Measurements from ENCODE around the gene MRLN. TPM values are rescaled to one million over a fixed set of nuclear protein-coding genes. Genes with fewer than 3 reads are reported as not detected.
A peak's percentile ranks its signal among the peaks of the same experiment; 100 is the strongest.
"Not testable (repeated sequence)": the region's sequence is repeated elsewhere in the genome, so short reads cannot be mapped to it uniquely, and the experiment has no call there.

Gene MRLN
- total and polyA plus RNA-seq, 2 donors: 5.7 TPM; not detected in 1

- 45% methylated on average over 1 of the region's 1 CpG for WGBS
- Histone ChIP-seq H3K27ac (ENCODE audit: low read depth) (no peak overlapping the region), H3K4me1 (ENCODE audit: insufficient read depth) (no peaks in the 10 kb centered on the region), H3K4me3 (ENCODE audit: low read depth, low read length) (no peak overlapping the region), H3K36me3 (ENCODE audit: insufficient read depth) (no peaks in the 10 kb centered on the region)
- DNase-seq (ENCODE audit: extremely low spot score): no peak
Observed at GRCh38 chr10:59735296-59735695, 18.0 kb downstream of the MRLN start.

GRCh38 chr10:59734014-59734462 is 19.2 kb downstream of the MRLN start:
- H3K4me3 ChIP-seq (ENCODE audit: low read depth, low read length): no peak overlapping the region
- H3K27ac ChIP-seq (ENCODE audit: low read depth): no peak overlapping the region
- DNase-seq (ENCODE audit: extremely low spot score): no peak
- H3K36me3 ChIP-seq (ENCODE audit: insufficient read depth): no peaks in the 10 kb centered on the region
- no peaks in the 10 kb centered on the region for H3K4me1 ChIP-seq (ENCODE audit: insufficient read depth)
- WGBS: 94% methylated on average over 3 of the region's 3 CpGs

- DNase-seq (ENCODE audit: extremely low spot score); H3K36me3 ChIP-seq (ENCODE audit: insufficient read depth); H3K4me3 ChIP-seq (ENCODE audit: low read depth, low read length); H3K4me1 ChIP-seq (ENCODE audit: insufficient read depth); H3K27ac ChIP-seq (ENCODE audit: low read depth): not testable (repeated sequence)
- WGBS: 96% methylated on average over 16 of the region's 16 CpGs
Observed at GRCh38 chr10:59733321-59734013, 19.8 kb downstream of the MRLN start.

GRCh38 chr10:59732849-59733248 is 20.4 kb downstream of the MRLN start:
- not testable (repeated sequence) for H3K4me1 ChIP-seq (ENCODE audit: insufficient read depth); DNase-seq (ENCODE audit: extremely low spot score); H3K27ac ChIP-seq (ENCODE audit: low read depth); H3K4me3 ChIP-seq (ENCODE audit: low read depth, low read length); H3K36me3 ChIP-seq (ENCODE audit: insufficient read depth)
- WGBS: 82% methylated on average over 4 of the region's 4 CpGs

GRCh38 chr10:59729167-59729566 is 24.1 kb downstream of the MRLN start:
- DNase-seq (ENCODE audit: extremely low spot score); H3K27ac ChIP-seq (ENCODE audit: low read depth); H3K36me3 ChIP-seq (ENCODE audit: insufficient read depth); H3K4me1 ChIP-seq (ENCODE audit: insufficient read depth); H3K4me3 ChIP-seq (ENCODE audit: low read depth, low read length): not testable (repeated sequence)
- WGBS: 89% methylated on average over 4 of the region's 4 CpGs

GRCh38 chr10:59724098-59724938 is 28.9 kb downstream of the MRLN start:
- DNase-seq (ENCODE audit: extremely low spot score): no peak
- 83% methylated on average over 3 of the region's 3 CpGs for WGBS
- no peak overlapping the region for H3K27ac ChIP-seq (ENCODE audit: low read depth)
- no peaks in the 10 kb centered on the region for H3K36me3 ChIP-seq (ENCODE audit: insufficient read depth)
- H3K4me3 ChIP-seq (ENCODE audit: low read depth, low read length): no peak overlapping the region
- H3K4me1 ChIP-seq (ENCODE audit: insufficient read depth): no peaks in the 10 kb centered on the region

- no peak for DNase-seq (ENCODE audit: extremely low spot score)
- no peaks in the 10 kb centered on the region for H3K4me1 ChIP-seq (ENCODE audit: insufficient read depth)
- no peak overlapping the region for H3K4me3 ChIP-seq (ENCODE audit: low read depth, low read length)
- H3K27ac ChIP-seq (ENCODE audit: low read depth): no peak overlapping the region
- no peaks in the 10 kb centered on the region for H3K36me3 ChIP-seq (ENCODE audit: insufficient read depth)
Observed at GRCh38 chr10:59720377-59720776, 32.9 kb downstream of the MRLN start.

- no peak overlapping the region for H3K27ac ChIP-seq (ENCODE audit: low read depth)
- no peak for DNase-seq (ENCODE audit: extremely low spot score)
- no peaks in the 10 kb centered on the region for H3K4me1 ChIP-seq (ENCODE audit: insufficient read depth)
- no peak overlapping the region for H3K4me3 ChIP-seq (ENCODE audit: low read depth, low read length)
- 78% methylated on average over 2 of the region's 2 CpGs for WGBS
- H3K36me3 ChIP-seq (ENCODE audit: insufficient read depth): no peaks in the 10 kb centered on the region
Observed at GRCh38 chr10:59719374-59719773, 33.9 kb downstream of the MRLN start.

GRCh38 chr10:59718257-59718656 is 35.0 kb downstream of the MRLN start:
- DNase-seq (ENCODE audit: extremely low spot score): no peak
- Histone ChIP-seq H3K4me1 (ENCODE audit: insufficient read depth) (no peaks in the 10 kb centered on the region), H3K4me3 (ENCODE audit: low read depth, low read length) (no peak overlapping the region), H3K36me3 (ENCODE audit: insufficient read depth) (no peaks in the 10 kb centered on the region), H3K27ac (ENCODE audit: low read depth) (no peak overlapping the region)
- 80% methylated on average over 2 of the region's 2 CpGs for WGBS

GRCh38 chr10:59713196-59713821 is 39.9 kb downstream of the MRLN start:
- H3K36me3 ChIP-seq (ENCODE audit: insufficient read depth): no peaks in the 10 kb centered on the region
- H3K4me3 ChIP-seq (ENCODE audit: low read depth, low read length): no peak overlapping the region
- DNase-seq (ENCODE audit: extremely low spot score): no peak
- no peak overlapping the region for H3K27ac ChIP-seq (ENCODE audit: low read depth)
- H3K4me1 ChIP-seq (ENCODE audit: insufficient read depth): no peaks in the 10 kb centered on the region
- 87% methylated on average over 7 of the region's 7 CpGs for WGBS

- Histone ChIP-seq H3K4me1 (ENCODE audit: insufficient read depth) (no peaks in the 10 kb centered on the region), H3K4me3 (ENCODE audit: low read depth, low read length) (no peak overlapping the region), H3K36me3 (ENCODE audit: insufficient read depth) (no peaks in the 10 kb centered on the region), H3K27ac (ENCODE audit: low read depth) (no peak overlapping the region)
- DNase-seq (ENCODE audit: extremely low spot score): no peak
- WGBS: 30% methylated on average over 3 of the region's 3 CpGs
Observed at GRCh38 chr10:59711871-59712494, 41.3 kb downstream of the MRLN start.

GRCh38 chr10:59709395-59710125 is 43.7 kb downstream of the MRLN start, which contains the start of gene SLC16A9:
Gene SLC16A9, minus strand, starts transcription at chr10:59709850. Its CDS starts 25,559 bp downstream, at chr10:59684291.
- Histone ChIP-seq H3K27ac (ENCODE audit: low read depth) (no peak within 1 kb of the TSS), H3K36me3 (ENCODE audit: insufficient read depth) (no peaks in the 10 kb centered on the region), H3K4me3 (ENCODE audit: low read depth, low read length) (peak within 1 kb of the TSS; percentile 37), H3K4me1 (ENCODE audit: insufficient read depth) (no peaks in the 10 kb centered on the region)
- WGBS: under 1% methylated on average over 67 of the region's 68 CpGs
- DNase-seq (ENCODE audit: extremely low spot score): peak; percentile 53
